Thyroid gland (tissue), 4 donors: ENCODE data around the gene FCN3. TPM values are rescaled to one million over a fixed set of nuclear protein-coding genes. Genes with fewer than 3 reads are reported as not detected.

Experiments used
- DNase-seq, 2 donors: peaks; one replicate each; pipeline ENCODE4 v3.0.0-alpha.2; 2019
- H3K27ac ChIP-seq, 3 donors: fragments of 200-600 bp; sonication (generic); 1 replicate in 2 of 3; 2 replicates in 1 of 3; pipeline ENCODE4 v1.5.1; 2016 to 2019; ENCODE audit warnings: mild to moderate bottlenecking in 1 of 3, moderate library complexity in 1 of 3
- H3K27me3 ChIP-seq: fragments of 200-600 bp; sonication (generic); one replicate; pipeline ENCODE4 v1.5.1; 2019
- H3K36me3 ChIP-seq, 2 donors: fragments of 200-600 bp; sonication (generic); one replicate each; pipeline ENCODE4 v1.5.1; 2016 to 2019
- H3K4me1 ChIP-seq, 2 donors: fragments of 200-600 bp; sonication (generic); one replicate each; pipeline ENCODE4 v1.5.1; 2017 to 2019
- H3K4me3 ChIP-seq, 3 donors: fragments of 200-600 bp; sonication (generic); replicated peaks in 1 of 3; 1 replicate in 2 of 3; 2 replicates in 1 of 3; pipeline ENCODE4 v1.5.1; 2016; ENCODE audit warnings: mild to moderate bottlenecking in 1 of 3
- H3K9me3 ChIP-seq: fragments of 200-600 bp; sonication (generic); one replicate; pipeline ENCODE4 v1.5.1; 2017
- POLR2A ChIP-seq, 2 donors: fragments of 450-650 bp; IDR thresholded peaks; one replicate each; pipeline ENCODE4 v1.6.1; 2017; ENCODE audit warnings: antibody characterized with exemption in 2 of 2, mild to moderate bottlenecking in 2 of 2, moderate library complexity in 1 of 2
- WGBS, 2 donors: methylation state at CpG; one replicate each; pipeline ENCODE4 v1.1.5; 2017; 5-methylcytosine and 5-hydroxymethylcytosine counted together
- intact Hi-C: fragments of 100-400 bp; cut with DNase I; formaldehyde crosslinking; loops from one replicate; pipeline ENCODE4 v1.15.1; 2023
- total RNA-seq, 4 donors: library from RNA; depleted of rRNA; stranded (reverse); fragments of >200 nt; gene quantifications; one replicate each; pipeline ENCODE4 v1.2.3, GENCODE V29; 2016
- TF ChIP-seq, protein P1 (sequence below), 6 experiments: fragments of 200-600 bp in 3 of 6; fragments of 450-650 bp in 3 of 6; sonication (generic) in 3 of 6; IDR thresholded peaks; one replicate each; pipeline ENCODE4 v1.5.1; 2016 to 2019; ENCODE audit warnings: antibody characterized with exemption in 6 of 6, mild to moderate bottlenecking in 2 of 6, inconsistent platforms in 1 of 6, moderate library complexity in 1 of 6

FCN3 gene
- total RNA-seq, 4 donors from 2014 or later, result 7.4 to 33.4 (median 10.7) TPM

DNA sequence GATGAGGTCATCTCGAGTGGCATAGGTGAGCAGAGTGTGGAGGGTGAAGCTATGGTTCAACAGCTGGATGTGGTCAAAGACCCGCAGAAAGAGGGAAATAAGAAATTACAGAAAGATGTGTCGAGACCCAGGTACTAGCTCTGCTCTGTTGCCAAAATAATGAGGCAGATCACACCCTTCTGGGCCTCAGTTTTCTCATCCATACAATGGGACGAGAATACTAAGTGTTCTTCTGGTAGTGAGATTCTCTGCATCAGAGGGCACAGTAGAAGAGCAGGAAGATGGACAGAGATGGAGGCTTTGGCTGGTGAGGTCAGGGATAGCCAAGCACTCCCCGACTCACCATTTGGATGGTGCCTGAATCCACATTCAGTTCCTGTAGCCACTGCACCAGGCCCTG is 18.9 kb downstream of the FCN3 start:
- Histone ChIP-seq H3K4me3 (no peak overlapping the region), H3K36me3 (peaks cover 12 to 22% of the 10 kb centered on the region in 2 donors), H3K9me3 (no peaks in the 10 kb centered on the region), H3K4me1 (peaks cover 5 to 10% of the 10 kb centered on the region in 2 donors), H3K27ac (no peak overlapping the region), H3K27me3 (no peaks in the 10 kb centered on the region)
- intact Hi-C loops, result loop anchor here (5.0 kb wide), 1 partner anchor 37 kb away; the partner anchor contains the start of gene GPR3
- WGBS, 2 donors, result 90 to 96% methylated on average over 5 of the region's 5 CpGs
- TF ChIP-seq, protein P1, sequence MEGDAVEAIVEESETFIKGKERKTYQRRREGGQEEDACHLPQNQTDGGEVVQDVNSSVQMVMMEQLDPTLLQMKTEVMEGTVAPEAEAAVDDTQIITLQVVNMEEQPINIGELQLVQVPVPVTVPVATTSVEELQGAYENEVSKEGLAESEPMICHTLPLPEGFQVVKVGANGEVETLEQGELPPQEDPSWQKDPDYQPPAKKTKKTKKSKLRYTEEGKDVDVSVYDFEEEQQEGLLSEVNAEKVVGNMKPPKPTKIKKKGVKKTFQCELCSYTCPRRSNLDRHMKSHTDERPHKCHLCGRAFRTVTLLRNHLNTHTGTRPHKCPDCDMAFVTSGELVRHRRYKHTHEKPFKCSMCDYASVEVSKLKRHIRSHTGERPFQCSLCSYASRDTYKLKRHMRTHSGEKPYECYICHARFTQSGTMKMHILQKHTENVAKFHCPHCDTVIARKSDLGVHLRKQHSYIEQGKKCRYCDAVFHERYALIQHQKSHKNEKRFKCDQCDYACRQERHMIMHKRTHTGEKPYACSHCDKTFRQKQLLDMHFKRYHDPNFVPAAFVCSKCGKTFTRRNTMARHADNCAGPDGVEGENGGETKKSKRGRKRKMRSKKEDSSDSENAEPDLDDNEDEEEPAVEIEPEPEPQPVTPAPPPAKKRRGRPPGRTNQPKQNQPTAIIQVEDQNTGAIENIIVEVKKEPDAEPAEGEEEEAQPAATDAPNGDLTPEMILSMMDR (IDR thresholded peaks at IDR 0.05), result no peak
- TF ChIP-seq POLR2A (IDR thresholded peaks at IDR 0.05), result no peak
- no peak for DNase-seq

DNA sequence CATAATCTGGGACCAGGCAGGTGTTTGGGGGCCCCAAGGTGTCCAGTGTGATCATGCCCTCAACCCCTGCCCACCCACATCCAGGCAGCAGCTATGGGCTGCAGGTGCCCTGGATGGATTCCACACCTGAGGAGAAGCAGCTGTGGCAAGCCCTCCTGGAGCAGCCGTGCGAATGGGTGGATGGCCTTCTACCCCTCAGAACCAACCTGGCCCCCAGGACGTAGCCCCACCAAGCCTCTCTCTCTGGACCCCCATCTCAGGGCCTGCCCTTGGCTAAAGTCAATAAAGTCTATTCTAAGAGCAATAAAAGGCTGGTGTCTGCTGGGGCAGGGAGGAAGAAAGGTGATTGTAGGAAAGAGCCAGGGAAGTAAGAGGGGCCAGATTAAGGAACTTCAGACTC is 21.0 kb downstream of the FCN3 start:
- intact Hi-C loops, result no loop called here
- peaks cover 12 to 20% of the 10 kb centered on the region in 2 donors for H3K36me3 ChIP-seq
- H3K27me3 ChIP-seq, result no peaks in the 10 kb centered on the region
- 89 to 100% methylated on average over 3 of the region's 3 CpGs for WGBS, 2 donors
- no peak for DNase-seq
- H3K9me3 ChIP-seq, result no peaks in the 10 kb centered on the region
- TF ChIP-seq, protein P1 (IDR thresholded peaks at IDR 0.05), result no peak
- no peak for TF ChIP-seq POLR2A (IDR thresholded peaks at IDR 0.05)
- H3K4me1 ChIP-seq, result peaks cover 19 to 29% of the 10 kb centered on the region in 2 donors
- H3K27ac ChIP-seq, result no peak overlapping the region
- H3K4me3 ChIP-seq, result no peak overlapping the region

DNA sequence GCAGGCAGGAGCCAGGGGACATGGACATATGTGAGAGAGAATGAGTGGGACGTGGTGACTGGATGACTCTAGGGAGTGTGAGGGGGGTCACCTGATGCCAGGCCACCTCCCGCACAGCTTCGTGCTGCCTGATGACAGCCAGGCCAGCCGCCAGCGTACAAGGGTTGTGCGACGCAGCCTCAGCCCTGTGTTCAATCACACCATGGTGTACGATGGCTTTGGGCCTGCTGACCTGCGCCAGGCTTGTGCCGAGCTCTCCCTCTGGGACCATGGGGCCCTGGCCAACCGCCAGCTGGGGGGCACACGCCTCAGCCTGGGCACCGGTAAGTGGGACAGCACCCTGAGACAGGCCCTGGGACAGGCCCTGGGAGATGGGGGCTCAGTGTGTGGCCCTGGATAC is 21.5 kb downstream of the FCN3 start:
- Histone ChIP-seq H3K27ac (no peak overlapping the region), H3K4me1 (peaks cover 19 to 29% of the 10 kb centered on the region in 2 donors), H3K27me3 (no peaks in the 10 kb centered on the region), H3K9me3 (no peaks in the 10 kb centered on the region), H3K4me3 (no peak overlapping the region), H3K36me3 (peaks cover 12 to 20% of the 10 kb centered on the region in 2 donors)
- TF ChIP-seq POLR2A (IDR thresholded peaks at IDR 0.05), result no peak
- intact Hi-C loops, result no loop called here
- no peak for DNase-seq
- WGBS, 2 donors, result 77 to 95% methylated on average over 3 to 13 of the region's 13 CpGs

DNA sequence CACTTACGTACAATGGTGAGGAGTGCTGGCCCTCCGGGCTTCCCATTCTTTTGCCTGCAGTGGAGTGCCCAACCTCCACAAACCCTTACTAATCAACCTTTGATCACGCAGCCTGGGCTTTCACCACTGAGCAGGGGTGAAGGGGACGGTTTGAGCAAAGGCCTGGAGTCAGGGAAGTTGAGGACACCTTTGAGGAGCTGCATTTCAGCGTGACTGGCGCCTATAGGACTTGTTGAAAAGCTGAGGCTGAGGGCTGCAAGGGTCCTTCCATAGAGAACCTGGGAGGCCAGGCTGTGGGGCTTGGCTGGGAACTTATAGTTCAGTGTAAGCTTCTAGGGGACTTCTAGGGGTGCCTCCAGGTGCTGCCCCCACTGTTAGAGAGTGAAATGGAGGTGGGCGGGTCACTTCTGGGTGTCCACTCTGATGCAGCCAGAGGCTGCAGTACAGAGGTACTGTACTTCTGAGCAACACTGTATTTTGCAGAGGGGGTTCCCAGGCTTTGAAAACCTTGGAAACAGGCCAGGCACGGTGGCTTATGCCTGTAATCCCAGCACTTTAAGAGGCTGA is 23.0 kb downstream of the FCN3 start:
- Histone ChIP-seq H3K27me3 (no peaks in the 10 kb centered on the region), H3K4me1 (peaks cover 19 to 29% of the 10 kb centered on the region in 2 donors), H3K9me3 (no peaks in the 10 kb centered on the region), H3K27ac (no peak overlapping the region), H3K4me3 (no peak overlapping the region), H3K36me3 (peaks cover 10 to 15% of the 10 kb centered on the region in 2 donors)
- no peak for DNase-seq
- 59 to 74% methylated on average over 6 to 8 of the region's 8 CpGs for WGBS, 2 donors
- intact Hi-C loops, result no loop called here
- TF ChIP-seq, protein P1 (IDR thresholded peaks at IDR 0.05), result no peak
- TF ChIP-seq POLR2A (IDR thresholded peaks at IDR 0.05), result no peak

DNA sequence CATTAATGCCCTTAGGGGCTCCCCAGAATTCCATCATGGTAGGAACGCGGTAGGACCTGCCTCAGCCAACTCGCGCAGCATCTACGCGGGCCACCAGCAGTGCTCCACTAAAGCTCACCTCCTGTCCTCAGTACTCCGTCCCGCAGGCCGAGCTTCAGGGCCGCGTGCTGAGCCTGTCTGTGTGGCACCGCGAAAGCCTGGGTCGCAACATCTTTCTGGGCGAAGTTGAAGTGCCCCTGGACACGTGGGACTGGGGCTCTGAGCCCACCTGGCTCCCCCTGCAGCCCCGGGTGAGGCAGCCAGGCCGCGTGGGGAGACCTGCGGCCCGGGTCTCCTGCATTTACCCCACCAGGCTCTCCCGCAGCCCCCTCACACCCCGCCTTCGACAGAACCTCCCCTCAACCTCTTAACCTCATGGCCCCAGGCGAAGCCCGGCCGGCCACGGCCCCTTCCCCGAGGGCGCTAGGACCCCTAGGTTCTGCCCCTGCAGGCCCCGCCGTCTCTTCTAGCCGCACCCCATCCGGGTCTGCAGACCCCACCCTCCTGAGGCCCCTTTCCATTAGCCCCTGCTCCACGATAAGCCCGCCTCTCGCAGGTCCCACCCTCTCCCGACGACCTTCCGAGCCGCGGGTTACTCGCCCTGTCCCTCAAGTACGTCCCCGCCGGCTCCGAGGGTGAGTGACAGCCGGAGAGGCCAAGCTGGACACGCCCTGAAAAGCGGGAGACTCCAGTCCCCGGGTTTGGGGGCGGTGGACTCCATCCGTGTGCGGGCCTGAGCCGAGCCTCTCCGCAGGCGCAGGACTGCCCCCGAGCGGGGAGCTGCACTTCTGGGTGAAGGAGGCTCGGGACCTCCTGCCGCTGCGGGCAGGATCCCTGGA is 23.7 kb downstream of the FCN3 start:
- Histone ChIP-seq H3K36me3 (peaks cover 3 to 7% of the 10 kb centered on the region in 2 donors), H3K4me3 (no peak overlapping the region), H3K27ac (peak overlapping the region in 1 of 3 donors; percentile 8), H3K4me1 (peaks cover 19 to 29% of the 10 kb centered on the region in 2 donors), H3K9me3 (no peaks in the 10 kb centered on the region), H3K27me3 (no peaks in the 10 kb centered on the region)
- no peak for TF ChIP-seq POLR2A (IDR thresholded peaks at IDR 0.05)
- TF ChIP-seq, protein P1 (IDR thresholded peaks at IDR 0.05), result no peak
- intact Hi-C loops, result no loop called here
- peak; percentile 65 for DNase-seq
- WGBS, 2 donors, result 42 to 43% methylated on average over 32 to 53 of the region's 62 CpGs
